Stimulated activated CD8-positive, alpha-beta memory T cell treated with anti-CD3 and anti-CD28 coated beads, Interleukin-12 subunit alpha, Interleukin-12 subunit beta, amount 100 ng/mL, for 24 hours (primary cell): ENCODE results near the gene ZNF586.
"Not testable (repeated sequence)": the region's sequence is repeated elsewhere in the genome, so short reads cannot be mapped to it uniquely, and the experiment has no call there.

Experiments
- DNase-seq: peaks from one replicate; pipeline ENCODE4 v3.0.0-alpha.2; 2020; ENCODE audit errors: extremely low read depth

Gene ZNF586

DNA sequence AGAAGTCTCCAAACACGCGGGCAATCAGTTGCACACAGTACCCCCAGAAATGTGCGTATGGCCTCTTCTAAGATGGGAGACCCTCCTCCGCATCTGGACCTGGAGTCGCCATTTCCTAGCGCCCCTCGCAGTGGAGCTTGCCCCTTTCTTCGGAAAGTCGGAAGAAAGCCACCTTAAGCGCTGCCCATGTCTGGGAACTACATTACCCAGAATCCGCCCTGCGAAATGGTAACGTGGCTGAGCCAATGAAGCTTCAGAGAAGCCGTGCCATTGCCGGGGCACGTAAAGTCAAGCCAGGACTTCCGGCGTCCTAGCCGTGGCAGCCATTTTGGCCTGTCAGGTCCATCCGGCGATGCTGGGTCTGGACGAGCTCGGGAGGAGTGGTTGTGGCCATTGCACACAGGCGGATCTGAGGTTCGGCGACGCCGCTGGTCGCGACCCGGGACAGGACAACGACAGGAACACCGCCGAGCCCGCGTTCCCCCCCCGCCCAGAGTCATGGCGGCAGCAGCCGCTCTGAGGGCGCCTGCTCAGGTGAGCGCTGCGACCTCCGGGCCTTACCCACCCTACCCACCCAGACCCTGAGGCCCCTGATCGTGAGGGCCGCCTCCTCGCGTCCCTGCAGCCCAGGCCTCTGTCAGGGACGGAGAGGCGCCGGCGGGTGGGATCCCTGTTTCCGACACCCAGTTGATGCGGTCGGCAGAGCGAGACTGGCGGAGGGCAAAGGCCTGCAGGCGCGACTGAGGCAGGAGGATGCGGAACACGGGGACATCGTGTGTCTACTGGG, at the start of gene ZNF586:
Gene ZNF586 (plus strand): TSS at position 332 of the 787 bp plus-strand sequence. CDS start 167 bp downstream, at position 499.
- peak; percentile 71 for DNase-seq

DNA sequence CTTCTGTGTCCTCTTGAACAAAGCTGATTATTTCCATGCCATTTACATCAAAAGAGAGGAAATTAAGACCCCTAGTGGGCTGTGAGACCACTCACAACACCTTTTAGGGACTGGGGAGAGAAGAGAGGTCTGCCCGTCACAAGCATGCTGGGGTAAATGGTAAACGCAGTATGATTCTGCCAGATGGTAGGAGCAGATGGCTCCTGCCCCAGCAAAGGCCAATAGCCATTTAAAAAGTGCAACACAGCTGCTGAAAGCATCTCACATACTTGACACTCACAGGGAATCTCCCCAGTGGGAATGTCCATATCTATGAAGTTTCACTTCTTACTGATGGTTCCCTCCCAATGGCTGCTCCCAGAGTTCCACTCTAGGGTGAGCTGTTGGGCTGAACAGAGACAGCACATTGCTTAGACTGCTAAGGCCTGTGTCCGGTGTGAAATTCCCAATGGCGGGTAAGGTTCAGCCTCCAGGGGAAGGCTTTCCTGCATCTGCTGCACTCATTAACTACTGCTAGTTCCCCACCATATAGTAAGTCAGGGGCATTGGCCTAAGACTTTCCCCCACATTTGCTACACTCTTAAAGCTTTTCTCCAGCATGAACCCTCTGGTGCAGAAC, 49.5 kb upstream of the ZNF586 start:
- DNase-seq = no peak

DNA sequence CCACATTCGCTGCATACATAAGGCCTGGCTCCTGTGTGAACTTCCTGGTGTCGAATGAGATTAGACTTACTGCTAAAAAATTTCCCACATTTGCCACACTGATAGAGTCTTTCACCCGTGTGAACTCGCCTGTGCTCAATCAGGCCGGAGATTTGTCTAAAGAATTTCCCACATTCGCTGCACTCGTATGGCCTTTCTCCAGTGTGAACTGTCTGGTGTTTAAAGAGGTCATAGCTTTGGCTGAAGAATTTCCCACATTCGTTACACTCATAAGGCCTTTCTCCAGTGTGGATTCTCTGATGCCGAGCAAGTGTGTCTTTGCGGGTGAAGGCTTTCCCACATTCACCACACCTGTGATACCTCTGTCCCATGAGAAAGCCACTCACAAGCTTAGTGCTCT, 48.6 kb upstream of the ZNF586 start:
- no peak for DNase-seq

DNA sequence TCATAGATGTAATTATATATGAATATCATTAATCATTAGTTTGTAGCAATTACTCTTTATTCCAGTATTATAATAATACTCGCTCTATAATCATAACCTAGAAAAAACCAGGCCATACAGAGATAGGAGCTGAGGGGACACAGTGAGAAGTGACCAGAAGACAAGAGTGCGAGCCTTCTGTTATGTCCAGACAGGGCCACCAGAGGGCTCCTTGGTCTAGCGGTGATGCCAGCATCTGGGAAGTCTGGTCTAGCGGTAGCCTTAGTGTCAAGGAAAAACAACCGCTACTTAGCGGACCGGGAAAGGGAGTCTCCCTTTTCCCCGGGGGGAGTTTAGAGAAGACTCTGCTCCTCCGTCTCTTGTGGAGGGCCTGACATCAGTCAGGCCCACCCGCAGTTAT, 31.2 kb upstream of the ZNF586 start:
- not testable (repeated sequence) for DNase-seq

DNA sequence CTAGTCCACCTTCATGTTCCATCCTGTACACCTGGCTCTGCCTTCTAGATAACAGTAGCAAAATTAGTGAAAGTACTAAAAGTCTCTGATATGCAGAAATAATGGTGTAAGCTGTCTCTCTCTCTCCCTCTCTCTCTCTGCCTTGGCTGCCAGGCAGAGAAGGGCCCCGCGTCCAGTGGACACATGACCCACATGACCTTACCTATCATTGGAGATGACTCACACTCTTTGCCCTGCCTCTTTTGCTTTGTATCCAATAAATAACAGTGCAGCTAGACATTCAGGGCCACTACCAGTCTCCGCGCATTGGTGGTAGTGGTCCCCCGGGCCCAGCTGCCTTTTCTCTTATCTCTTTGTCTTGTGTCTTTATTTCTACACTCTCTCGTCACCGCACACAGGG, 30.7 kb upstream of the ZNF586 start:
- not testable (repeated sequence) for DNase-seq

DNA sequence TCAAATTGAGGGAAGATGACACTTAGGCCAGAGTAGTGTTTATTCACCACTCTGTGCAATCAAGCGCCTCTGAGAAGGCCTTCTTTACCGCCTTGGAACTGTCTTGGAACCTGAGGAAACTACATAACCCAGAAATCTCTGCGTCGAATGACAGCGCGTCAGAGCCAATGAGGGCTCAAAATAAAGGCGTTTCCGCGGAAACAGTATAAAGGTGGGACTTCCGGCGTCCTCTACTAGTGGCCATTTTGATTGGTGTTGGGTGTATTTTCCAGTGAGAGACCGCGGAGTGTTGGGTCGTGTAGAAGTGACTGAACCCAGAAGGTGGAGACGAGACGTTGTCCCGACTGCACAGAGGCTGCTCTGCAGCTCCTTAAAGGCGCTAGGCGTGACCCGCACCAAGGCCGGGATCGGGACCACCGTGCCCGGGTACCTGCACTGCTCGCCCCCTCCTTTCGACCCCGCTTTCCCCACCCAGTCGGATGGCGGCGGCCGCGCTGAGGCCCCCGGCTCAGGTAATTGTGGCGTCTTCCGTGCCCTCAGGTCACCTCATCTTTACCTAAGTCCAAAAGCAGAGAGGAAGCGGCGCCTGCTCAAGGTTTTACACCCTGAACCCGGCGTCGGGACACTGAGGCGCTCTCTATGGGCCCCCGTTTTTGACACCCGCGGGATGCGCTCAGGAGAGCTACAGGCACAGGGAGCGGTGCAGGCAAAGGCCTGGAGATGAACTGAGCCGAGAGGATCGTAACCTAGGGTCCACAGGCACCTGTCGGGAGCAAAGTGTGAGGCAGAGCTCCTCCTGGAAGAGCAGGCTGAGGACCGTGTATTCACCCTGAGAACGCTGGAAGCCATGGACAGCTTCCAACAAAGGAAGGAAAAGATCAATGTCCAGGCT, 22.6 kb upstream of the ZNF586 start, which contains the start of gene ZNF776:
Gene ZNF776 (plus strand): TSS at position 236 of the 892 bp plus-strand sequence. CDS start 244 bp downstream, at position 480.
- peak; percentile 54 for DNase-seq

DNA sequence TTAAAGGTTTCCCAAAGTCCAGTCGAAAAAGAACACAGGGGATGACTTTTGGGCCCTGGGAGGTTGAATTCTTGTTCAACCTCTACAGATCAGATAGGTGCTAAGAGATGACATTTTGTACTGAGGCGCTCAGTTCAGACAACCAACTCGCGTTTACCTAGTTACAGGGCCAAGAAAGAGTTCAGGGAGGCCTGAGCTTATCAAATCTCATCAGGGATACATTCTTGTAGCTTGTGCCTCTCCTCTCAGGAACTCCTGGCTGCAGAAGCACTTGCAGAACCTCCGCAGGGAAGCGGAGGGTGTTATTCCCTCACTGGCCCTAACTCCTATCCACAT, 22.0 kb upstream of the ZNF586 start:
- DNase-seq = no peak

DNA sequence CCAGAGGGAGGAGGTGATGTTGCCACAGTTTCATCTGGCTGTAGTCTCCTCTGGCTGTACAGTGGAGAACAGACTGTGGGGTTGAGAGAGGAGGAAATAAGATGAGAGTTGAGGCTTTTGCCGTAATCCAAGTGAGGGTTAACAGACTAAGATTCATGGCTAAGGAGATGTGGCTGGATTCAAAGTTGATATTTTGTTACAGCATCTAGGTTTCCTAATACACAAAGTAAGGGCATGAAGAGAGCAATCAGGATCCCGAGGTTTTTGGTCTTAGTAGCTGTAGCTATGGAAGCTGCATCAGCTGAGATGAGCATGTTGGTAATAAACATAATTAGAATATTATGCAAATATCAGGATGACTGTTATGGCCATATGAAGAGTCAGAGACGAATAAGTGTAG, 21.4 kb upstream of the ZNF586 start:
- DNase-seq = no peak

DNA sequence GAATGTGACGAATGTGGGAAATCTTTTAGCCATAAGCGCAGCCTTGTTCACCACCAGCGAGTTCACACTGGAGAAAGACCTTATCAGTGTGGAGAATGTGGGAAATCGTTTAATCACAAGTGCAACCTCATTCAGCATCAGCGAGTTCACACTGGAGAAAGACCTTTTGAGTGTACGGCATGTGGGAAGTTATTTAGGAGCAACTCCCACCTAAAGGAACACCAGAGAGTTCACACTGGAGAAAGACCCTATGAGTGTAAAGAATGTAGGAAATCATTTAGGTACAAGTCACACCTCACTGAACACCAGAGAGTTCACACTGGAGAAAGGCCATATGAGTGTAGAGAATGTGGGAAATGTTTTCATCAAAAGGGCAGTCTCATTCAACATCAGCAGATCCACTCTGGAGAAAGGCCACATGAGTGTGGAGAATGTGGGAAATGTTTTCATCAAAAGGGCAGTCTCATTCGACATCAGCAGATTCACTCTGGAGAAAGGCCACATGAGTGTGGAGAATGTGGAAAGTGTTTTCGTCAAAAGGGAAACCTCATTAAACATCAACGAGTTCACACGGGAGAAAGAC, 15.3 kb upstream of the ZNF586 start:
- DNase-seq = no peak

DNA sequence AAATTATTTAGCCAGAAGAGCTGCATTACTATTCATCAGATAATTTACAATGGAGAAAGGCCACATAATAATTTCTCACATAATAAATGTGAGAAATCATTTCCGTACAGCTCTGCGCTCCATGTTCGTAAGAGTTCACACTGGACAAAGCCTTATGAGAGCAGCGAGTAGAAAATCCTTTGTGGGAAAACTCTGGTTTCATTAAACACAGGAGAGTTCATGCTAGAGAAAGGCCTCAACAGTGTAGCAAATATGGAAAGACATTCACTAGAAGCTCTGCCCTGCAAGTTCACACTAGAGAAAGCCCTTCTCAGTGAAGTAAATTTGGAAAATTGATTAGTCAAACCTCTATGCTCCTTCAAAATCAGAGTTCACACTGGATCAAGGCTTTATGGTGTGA, 14.4 kb upstream of the ZNF586 start:
- no peak for DNase-seq

DNA sequence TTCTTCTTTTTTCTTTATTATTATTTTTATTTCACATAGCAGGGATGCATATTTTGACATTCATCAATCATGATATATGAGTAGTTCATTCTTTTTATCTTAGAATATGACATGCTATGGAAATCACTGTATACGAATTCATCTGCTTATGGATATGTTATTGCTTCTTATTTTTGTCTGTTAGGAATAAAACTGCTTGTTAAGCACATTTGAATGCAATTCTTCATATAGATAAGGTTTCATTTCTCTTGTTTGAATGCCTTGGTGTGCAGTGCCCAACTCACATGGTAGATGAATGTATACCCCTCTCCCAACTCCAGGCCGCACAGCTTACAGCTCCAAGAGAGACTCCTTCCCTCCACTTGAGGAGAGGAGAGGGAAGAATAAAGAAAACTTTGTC, 11.5 kb upstream of the ZNF586 start:
- no peak for DNase-seq

DNA sequence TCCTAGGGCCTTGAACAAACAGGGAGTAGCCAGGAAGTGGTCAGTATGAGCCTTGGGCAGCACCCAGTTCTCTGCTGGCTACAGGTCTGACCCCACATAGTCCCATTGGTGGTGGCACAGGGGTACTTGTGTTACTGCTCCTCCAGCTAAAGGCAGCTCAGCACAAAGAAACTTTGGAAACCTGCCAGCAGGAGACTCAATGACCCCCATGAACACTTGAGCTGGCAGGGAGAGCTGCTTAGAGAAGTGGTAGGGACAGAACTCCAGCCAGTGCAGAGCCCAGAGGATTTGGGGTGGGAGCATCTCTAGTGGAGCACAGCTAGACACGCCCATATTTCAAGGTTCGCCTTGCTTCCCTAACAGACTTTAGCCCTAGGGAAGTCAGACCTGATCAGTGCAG, 10.4 kb upstream of the ZNF586 start:
- DNase-seq = no peak

DNA sequence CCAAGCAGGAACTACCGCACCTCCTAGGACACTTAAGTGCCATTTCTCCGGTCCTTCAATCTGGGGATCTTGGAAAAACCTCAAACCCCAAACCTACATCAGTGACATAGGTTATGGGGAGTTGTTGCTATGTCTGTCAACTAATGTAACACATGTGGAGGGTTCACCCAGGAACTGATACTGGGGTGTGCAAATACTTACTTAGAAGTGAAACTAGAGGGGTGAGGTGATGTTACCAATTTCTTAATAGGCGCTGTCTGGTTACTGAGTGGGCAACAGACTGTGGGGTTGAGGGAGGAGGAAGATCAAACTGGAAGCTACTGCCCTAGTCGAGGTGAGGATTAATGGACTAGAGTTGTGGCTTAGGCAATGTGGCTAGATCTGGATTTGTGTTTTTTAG, 1.9 kb downstream of the ZNF586 start:
- no peak for DNase-seq

DNA sequence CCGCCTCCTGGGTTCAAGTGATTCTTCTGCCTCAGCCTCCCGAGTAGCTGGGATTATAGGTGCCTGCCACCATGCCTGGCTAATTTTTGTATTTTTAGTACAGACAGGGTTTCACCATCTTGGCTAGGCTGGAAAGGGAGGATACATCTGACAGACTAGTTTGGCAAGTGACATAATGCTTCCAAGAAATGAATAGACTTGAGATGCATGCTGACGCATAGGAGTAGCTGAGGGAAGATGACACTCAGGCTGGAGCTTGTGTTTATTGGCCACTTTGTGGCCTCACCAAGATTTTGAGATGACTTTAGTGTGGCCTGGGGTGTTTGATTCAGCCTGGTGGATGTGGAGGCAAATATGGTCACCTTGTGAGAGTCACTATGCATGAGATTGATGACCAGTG, 4.0 kb downstream of the ZNF586 start:
- no peak for DNase-seq

DNA sequence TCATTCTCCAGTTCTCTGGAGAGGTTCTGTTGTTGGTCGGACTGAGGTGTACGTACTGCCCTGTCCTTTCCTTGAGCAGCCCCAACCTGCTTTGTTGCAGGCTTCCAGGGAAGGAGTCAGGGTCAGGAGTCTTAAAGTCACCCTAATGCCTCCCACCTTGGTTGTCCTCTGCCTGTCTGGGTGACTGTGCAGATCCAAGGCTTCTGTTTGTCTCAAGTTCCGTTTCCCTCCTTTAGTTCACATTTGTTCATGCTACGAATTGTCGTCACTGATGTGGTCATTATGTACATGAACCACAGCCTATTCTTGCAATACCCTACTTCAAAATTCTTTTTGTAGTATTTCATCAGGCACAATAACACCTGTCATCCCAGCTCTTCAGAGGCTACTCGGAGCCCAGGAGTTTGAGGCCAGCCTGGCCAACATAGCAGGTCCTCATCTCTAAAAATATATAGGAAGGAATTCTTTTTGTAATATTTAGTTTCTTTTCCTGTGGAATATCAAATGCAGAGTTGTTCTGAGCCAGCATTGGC, 7.4 kb downstream of the ZNF586 start:
- no peak for DNase-seq

DNA sequence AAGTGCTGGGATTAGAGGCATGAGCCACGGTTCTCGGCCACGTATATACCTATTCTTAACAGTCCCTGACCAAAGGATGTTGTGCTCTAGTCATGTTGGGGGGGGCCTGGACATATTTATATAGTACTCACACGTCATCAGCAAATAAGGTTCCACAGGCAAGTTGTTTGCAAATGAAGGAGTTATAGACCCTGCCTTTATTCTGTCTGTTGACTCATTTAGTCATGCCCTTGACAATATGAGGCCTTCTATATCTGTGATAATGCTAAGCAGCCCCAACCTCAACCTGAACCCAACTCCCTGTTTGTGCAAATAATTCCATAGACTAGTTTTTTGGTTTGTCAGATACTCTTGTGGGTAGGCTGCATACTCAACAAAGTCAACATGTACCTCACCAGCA, 8.9 kb downstream of the ZNF586 start:
- DNase-seq = no peak

DNA sequence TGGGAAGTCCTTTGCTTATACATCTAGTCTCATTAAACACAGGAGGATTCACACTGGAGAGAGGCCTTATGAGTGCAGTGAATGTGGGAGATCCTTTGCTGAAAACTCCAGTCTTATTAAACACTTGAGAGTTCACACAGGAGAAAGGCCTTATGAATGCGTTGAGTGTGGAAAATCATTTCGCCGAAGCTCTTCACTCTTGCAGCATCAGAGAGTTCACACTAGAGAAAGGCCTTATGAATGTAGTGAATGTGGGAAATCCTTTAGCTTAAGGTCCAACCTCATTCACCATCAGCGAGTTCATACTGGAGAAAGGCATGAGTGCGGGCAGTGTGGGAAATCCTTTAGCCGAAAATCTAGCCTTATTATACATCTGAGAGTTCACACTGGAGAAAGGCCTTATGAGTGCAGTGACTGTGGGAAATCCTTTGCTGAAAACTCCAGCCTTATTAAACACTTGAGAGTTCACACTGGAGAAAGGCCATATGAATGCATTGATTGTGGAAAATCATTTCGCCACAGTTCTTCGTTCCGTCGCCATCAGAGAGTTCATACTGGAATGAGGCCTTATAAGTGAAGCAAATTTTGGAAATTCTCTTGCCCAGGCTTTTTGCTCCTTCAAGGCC, 9.9 kb downstream of the ZNF586 start:
- no peak for DNase-seq

DNA sequence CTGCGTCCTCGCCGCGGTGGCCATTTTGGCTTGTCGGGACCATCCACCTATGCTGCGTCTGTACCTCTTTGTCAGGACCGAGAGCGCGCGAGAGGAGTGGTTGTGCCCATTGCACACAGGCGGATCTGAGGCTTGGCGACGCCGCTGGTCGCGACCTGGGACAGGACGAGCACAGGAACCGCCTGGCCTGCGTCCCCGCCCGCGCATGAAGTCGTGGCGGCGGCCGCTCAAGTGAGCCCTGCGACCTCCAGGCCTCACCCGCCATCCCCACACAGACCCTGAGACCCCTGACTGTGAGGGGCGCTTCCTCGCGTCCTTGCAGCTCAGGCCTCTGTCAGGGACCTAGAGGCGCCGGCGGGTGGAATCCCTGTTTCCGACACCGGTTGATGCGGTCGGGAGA, 16.8 kb downstream of the ZNF586 start:
- DNase-seq = no peak

DNA sequence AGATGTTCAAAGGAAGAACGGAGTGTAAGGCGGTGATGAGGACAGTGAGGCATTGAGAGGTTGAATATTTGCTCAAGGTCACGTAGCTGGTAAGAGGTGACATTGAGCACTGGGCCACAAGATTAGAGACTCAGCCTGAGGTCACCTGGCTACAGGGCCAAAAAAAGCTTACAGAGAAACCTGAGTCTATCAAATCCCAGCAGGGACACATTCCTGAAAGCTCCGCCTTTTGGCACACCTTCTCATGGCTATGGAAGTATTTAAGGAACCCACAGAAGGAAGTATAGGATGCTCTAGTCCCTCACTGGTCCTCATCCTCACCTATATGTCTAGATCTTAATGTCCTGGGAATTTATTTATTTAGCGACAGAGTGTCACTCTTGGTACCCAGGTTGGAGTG, 17.4 kb downstream of the ZNF586 start:
- no peak for DNase-seq

DNA sequence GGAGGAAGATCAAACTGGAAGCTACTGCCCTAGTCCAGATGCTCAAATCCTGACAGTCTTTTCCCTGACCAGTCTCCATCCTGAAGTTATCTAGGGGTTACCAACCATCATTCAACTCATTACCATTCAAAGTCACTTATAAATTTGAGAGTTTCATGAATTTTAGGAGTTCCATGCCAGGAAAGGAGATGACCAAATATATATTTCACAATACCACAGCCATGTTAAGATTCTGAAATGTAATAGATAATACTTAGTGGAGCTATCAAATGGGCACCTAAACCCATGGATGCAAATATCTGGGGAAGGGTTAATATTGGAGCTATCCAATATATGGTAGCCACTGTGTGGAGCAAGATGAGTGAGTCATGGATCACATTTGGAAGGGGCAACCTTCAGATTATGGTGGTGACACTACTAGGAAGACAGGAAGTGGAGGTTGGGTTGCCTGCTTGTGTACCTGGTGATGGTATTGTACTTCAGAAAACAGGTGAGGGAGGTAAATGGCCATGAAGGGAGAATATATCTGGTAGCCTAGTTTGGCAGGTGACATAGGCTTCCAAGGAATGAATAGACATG, 18.7 kb downstream of the ZNF586 start:
- no peak for DNase-seq

DNA sequence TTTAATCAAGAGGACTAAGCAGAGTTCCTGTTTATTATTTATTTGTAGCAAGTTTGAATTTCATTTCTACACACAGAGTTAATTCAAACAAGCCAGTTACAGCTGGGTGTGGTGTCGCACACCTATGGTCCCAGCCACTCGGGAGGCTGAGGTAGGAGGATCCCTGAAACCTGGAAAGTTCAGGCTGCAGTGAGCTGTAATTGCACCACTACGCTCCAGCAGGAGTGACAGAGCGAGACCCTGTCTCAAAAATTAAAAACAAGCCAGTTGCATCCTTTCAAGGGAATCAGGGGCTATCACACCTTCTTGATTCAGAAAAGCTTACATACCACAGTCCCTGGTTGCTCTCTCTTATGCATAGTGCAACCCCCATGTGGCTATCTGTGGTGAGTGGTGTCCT, 19.8 kb downstream of the ZNF586 start:
- DNase-seq = no peak
